RWPE1 (cell line): ENCODE measurements around the gene MPDZ.

Source experiments
- CTCF ChIA-PET: fragments of 350-600 bp; sonication (Branson Sonifier 250); formaldehyde crosslinking; extraction: SDS; loops from one replicate; lab custom pipeline; 2021; lab: Yijun Ruan, JAX
- POLR2A ChIA-PET: fragments of 400-600 bp; formaldehyde crosslinking; extraction: SDS; loops from one replicate; lab custom pipeline; 2020; ENCODE audit warnings: antibody characterized with exemption; ENCODE audit not compliant: low non-redundant PET; lab: Yijun Ruan, JAX
- DNase-seq: peaks from one replicate; pipeline ENCODE4 v3.0.0; 2012; ENCODE audit warnings: low spot score
- H3K27ac ChIP-seq: fragments of 450-650 bp; 2 replicates; pipeline ENCODE4 v1.5.1; 2017
- TF ChIP-seq, protein P1 (sequence below): fragments of 450-650 bp; conservative IDR thresholded peaks from 2 replicates; pipeline ENCODE4 v1.5.1; 2017; ENCODE audit warnings: low read depth, mild to moderate bottlenecking

MPDZ gene

DNA sequence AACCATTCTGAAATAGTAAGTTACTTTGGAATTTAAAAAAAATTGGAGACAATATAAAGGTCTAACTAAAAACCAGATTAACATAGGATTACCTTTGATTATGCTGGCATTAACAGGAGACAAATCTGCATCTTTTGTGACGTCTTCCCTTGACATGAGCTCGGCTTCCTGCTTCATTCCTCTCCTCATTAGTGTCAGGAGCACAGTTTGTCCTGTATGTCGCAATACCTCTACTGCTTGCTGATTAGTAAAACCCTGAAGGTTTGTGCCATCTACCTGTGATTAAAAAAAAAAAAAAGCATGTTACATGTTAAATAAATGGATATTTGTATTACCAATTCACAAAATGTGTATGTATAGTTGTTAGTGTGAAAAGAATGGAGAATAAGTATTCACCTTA is 73.7 kb downstream of the MPDZ start:
- CTCF ChIA-PET = interaction anchor here (0.6 kb wide), 1 partner anchor 1564 kb away, joined by 3 read pairs; no protein-coding TSS in a partner anchor

DNA sequence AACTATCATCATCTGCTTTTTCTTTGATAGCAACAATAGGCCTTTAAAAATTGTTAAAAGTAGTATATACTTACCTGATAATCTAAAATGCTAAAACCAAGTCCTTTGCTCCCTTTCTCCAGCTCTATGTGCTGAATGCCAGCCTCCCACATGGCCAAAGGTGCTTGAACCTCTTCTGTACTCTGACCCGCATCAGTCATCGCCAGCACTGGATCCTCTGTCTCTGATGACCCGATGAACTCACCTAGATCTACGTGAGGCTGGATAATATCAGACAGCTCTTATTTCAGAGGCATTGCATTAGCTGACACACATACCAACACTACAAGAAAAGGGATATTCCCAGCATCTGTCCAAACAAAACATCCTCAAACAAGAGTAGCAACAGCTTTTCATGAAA is 89.5 kb downstream of the MPDZ start:
- TF ChIP-seq, protein P1, sequence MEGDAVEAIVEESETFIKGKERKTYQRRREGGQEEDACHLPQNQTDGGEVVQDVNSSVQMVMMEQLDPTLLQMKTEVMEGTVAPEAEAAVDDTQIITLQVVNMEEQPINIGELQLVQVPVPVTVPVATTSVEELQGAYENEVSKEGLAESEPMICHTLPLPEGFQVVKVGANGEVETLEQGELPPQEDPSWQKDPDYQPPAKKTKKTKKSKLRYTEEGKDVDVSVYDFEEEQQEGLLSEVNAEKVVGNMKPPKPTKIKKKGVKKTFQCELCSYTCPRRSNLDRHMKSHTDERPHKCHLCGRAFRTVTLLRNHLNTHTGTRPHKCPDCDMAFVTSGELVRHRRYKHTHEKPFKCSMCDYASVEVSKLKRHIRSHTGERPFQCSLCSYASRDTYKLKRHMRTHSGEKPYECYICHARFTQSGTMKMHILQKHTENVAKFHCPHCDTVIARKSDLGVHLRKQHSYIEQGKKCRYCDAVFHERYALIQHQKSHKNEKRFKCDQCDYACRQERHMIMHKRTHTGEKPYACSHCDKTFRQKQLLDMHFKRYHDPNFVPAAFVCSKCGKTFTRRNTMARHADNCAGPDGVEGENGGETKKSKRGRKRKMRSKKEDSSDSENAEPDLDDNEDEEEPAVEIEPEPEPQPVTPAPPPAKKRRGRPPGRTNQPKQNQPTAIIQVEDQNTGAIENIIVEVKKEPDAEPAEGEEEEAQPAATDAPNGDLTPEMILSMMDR = no peak
- CTCF ChIA-PET = no interaction called here
- no peak for DNase-seq
- POLR2A ChIA-PET = no interaction called here
- H3K27ac ChIP-seq = no peak overlapping the region

More for the DNA sequence above, 73.7 kb downstream of the MPDZ start:
- H3K27ac ChIP-seq = no peak overlapping the region
- POLR2A ChIA-PET = no interaction called here
- no peak for DNase-seq
- TF ChIP-seq, protein P1 = no peak

DNA sequence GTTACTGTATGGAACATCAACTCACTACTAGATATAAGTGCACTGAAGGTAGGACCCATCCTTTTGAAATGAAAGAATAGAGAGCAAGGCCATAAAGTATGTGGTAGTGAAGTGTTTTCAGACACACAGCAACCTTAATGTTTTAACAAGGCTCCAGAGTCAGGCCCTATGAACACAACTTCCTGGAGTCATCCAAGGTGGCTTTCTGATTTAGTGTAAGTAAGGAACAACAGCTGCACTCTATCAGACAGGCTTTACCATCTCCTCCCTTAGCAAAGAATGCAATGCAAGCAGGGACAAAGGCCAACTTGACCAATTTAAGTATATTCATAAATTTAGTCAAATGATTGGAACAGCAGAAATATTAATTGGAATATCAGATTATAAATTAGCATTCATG is 90.1 kb downstream of the MPDZ start:
- TF ChIP-seq, protein P1 = no peak
- H3K27ac ChIP-seq = no peak overlapping the region
- CTCF ChIA-PET = no interaction called here
- POLR2A ChIA-PET = no interaction called here
- no peak for DNase-seq

DNA sequence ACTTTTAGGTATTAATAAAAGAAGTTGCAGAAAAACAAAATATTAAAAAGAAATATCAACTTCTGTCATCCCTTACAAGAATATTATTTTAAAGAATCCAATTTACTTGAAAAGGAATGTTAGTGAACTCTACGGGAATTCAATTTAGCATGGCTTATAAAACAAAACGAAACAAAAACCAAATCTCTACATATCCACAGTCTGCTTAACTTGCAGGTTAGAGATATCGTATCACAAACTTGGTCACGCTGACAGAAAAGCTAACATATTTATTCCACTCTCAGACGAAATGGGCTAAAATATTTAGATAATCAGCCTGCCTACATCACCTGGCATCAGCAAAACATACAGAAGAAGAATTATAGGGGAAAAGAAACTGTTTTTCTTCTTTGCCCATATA is 92.7 kb downstream of the MPDZ start:
- ChIA-PET POLR2A (no interaction called here), CTCF (no interaction called here)
- TF ChIP-seq, protein P1 = no peak
- DNase-seq = no peak
- H3K27ac ChIP-seq = no peak overlapping the region

DNA sequence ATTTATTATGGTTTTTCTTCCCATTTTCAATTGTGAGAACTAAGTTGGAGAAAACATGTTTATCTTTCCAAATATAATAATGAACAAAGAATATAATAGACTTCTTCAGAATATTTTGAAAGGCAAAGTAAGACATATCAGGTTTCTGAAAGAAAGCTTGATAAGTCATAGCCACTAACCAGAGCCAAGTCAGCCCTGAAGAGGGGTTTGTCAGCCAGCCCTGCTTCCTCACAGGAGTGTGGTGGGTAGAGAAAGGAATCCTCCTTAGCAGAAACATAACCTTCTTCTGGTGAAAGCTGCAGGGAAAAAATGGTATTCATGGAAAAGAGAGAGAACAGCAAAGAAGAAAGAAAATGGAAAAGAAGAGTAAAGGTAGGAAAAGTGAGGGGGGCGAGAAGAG is 93.4 kb downstream of the MPDZ start:
- TF ChIP-seq, protein P1 = no peak
- no peak for DNase-seq
- no peak overlapping the region for H3K27ac ChIP-seq
- POLR2A ChIA-PET = no interaction called here
- CTCF ChIA-PET = no interaction called here

DNA sequence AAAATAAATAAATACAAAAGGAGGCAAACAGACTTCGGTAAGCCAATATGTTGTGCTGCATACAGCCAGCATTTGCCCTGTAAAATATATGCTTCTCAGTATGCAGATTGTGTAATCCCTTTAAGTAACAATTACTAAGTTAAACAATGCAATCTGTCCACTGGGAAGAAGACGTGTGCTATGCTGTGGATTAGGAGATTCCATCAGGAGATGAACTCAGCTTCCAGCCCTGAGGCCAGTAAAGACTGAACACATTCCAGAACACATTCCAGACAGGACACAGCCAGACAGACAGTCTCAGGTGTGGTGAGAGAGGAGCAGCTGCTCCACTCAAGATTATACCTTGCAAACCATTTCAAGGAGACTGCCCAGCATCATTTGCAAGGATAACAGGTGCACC is 97.8 kb downstream of the MPDZ start:
- no peak overlapping the region for H3K27ac ChIP-seq
- TF ChIP-seq, protein P1 = no peak
- POLR2A ChIA-PET = no interaction called here
- peak; percentile 70 for DNase-seq
- CTCF ChIA-PET = no interaction called here

DNA sequence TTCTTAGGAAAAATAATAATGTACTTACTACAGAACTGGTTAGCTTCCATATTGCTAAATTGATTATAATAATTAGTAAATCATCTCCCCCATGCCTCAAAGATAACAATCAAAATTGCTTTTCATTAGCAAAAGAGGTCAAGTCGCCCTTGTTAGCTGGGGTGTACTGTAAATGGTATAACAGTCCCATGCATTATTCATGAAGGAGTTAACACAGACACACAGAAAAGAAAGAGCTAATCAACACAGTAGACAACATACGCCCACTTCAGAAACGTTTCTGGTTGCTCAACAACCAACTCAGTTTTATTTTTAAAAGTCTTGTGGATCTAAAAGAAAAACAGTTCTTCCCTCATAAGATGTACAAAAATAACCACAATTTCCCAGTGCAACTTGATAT is 100.2 kb downstream of the MPDZ start:
- TF ChIP-seq, protein P1 = no peak
- POLR2A ChIA-PET = no interaction called here
- DNase-seq = no peak
- CTCF ChIA-PET = no interaction called here
- H3K27ac ChIP-seq = no peak overlapping the region
